IMR-90 (cell line): ENCODE measurements around the gene TAT. TPM values are rescaled to one million over a fixed set of nuclear protein-coding genes. Genes with fewer than 3 reads are reported as not detected.

Source experiments
- ATAC-seq: fragments of 200-7000 bp; cut with Tn5 transposase; 2 replicates; pipeline ENCODE4 v1.9.1; 2020; ENCODE audit warnings: low read depth, mild to moderate bottlenecking, moderate library complexity
- BruUV-seq: library from RNA; stranded (reverse); fragments of 400-500 nt; replicated peaks from 2 replicates; lab custom pipeline; 2021; lab: Mats Ljungman, UMichigan
- CTCF ChIA-PET: fragments of 300-600 bp; formaldehyde crosslinking; extraction: SDS; loops from one replicate; lab custom pipeline; 2021; ENCODE audit warnings: antibody characterized with exemption; lab: Yijun Ruan, JAX
- POLR2A ChIA-PET: fragments of 300-600 bp; sonication (Branson Sonifier 250); formaldehyde crosslinking; loops from one replicate; lab custom pipeline; 2022; ENCODE audit warnings: antibody characterized with exemption; ENCODE audit not compliant: unreplicated experiment; lab: Charles Lee
- DNase-seq: peaks from one replicate; pipeline ENCODE4 v3.0.0; 2013
- H2AFZ ChIP-seq: replicated peaks from 2 replicates; pipeline ENCODE3; 2013; ENCODE audit warnings: low read length, mild to moderate bottlenecking; ENCODE audit not compliant: poor library complexity
- H2AK5ac ChIP-seq: 2 replicates; pipeline ENCODE4 v1.6.1; 2013; ENCODE audit warnings: low read depth, low read length, inconsistent platforms
- H2AK9ac ChIP-seq: replicated peaks from 2 replicates; pipeline ENCODE3; 2013; ENCODE audit warnings: mild to moderate bottlenecking, low read depth, low read length, moderate library complexity; ENCODE audit not compliant: poor library complexity
- H2BK120ac ChIP-seq: 2 replicates; pipeline ENCODE4 v1.6.1; 2013; ENCODE audit warnings: low read depth, low read length, inconsistent platforms
- H2BK15ac ChIP-seq: 3 replicates; pipeline ENCODE4 v1.6.1; 2013; ENCODE audit warnings: low read depth, low read length, inconsistent platforms
- H2BK20ac ChIP-seq: 2 replicates; pipeline ENCODE4 v1.6.1; 2013; ENCODE audit warnings: low read depth, mild to moderate bottlenecking, inconsistent platforms, low read length, moderate library complexity
- H2BK5ac ChIP-seq: 2 replicates; pipeline ENCODE4 v1.6.1; 2013; ENCODE audit warnings: mild to moderate bottlenecking, low read depth, low read length, inconsistent platforms; ENCODE audit not compliant: poor library complexity, severe bottlenecking
- H3K14ac ChIP-seq: replicated peaks from 2 replicates; pipeline ENCODE4 v1.6.1; 2013; ENCODE audit warnings: low read depth, low read length, inconsistent platforms
- H3K18ac ChIP-seq: 2 replicates; pipeline ENCODE4 v1.6.1; 2013; ENCODE audit warnings: low read depth, low read length, control low read depth
- H3K23ac ChIP-seq: 2 replicates; pipeline ENCODE4 v1.6.1; 2013; ENCODE audit warnings: low read depth, low read length, inconsistent platforms
- H3K27ac ChIP-seq: 2 replicates; pipeline ENCODE4 v1.5.1; 2013; ENCODE audit warnings: mild to moderate bottlenecking, control low read depth, low read length; ENCODE audit not compliant: insufficient read depth
- H3K27me3 ChIP-seq: 2 replicates; pipeline ENCODE4 v1.6.1; 2013; ENCODE audit warnings: low read length; ENCODE audit not compliant: control insufficient read depth, insufficient read depth
- H3K36me3 ChIP-seq: 2 replicates; pipeline ENCODE4 v1.6.1; 2013; ENCODE audit warnings: low read length, mixed read lengths; ENCODE audit not compliant: control insufficient read depth, insufficient read depth
- H3K4ac ChIP-seq: 2 replicates; pipeline ENCODE4 v1.6.1; 2013; ENCODE audit warnings: low read depth, low read length, inconsistent platforms
- H3K4me1 ChIP-seq: 2 replicates; pipeline ENCODE4 v1.6.1; 2013; ENCODE audit warnings: low read length, mixed read lengths; ENCODE audit not compliant: control insufficient read depth, insufficient read depth
- H3K4me2 ChIP-seq: 2 replicates; pipeline ENCODE4 v1.6.1; 2013; ENCODE audit warnings: low read depth, mild to moderate bottlenecking, control low read depth, low read length, moderate library complexity
- H3K4me3 ChIP-seq: 2 replicates; pipeline ENCODE4 v1.5.1; 2013; ENCODE audit warnings: low read depth, mild to moderate bottlenecking, control low read depth, low read length, moderate library complexity; ENCODE audit not compliant: insufficient read depth
- H3K56ac ChIP-seq: 2 replicates; pipeline ENCODE4 v1.6.1; 2013; ENCODE audit warnings: low read length, inconsistent platforms; ENCODE audit not compliant: insufficient read depth; ENCODE audit errors: extremely low read depth
- H3K79me1 ChIP-seq, 2 experiments: 2 replicates each; pipeline ENCODE4 v1.6.1; 2013; ENCODE audit warnings: low read length in 2 of 2, inconsistent platforms in 1 of 2, low read depth in 1 of 2
- H3K9ac ChIP-seq: 2 replicates; pipeline ENCODE4 v1.6.1; 2013; ENCODE audit warnings: low read depth, low read length, control low read depth
- H3K9me1 ChIP-seq: 2 replicates; pipeline ENCODE4 v1.6.1; 2013; ENCODE audit warnings: low read length, inconsistent platforms; ENCODE audit not compliant: insufficient read depth
- H3K9me3 ChIP-seq: 2 replicates; pipeline ENCODE4 v1.6.1; 2013; ENCODE audit warnings: low read length; ENCODE audit not compliant: control insufficient read depth, insufficient read depth
- H4K20me1 ChIP-seq: 2 replicates; pipeline ENCODE4 v1.6.1; 2013; ENCODE audit warnings: low read length, inconsistent platforms; ENCODE audit not compliant: insufficient read depth
- H4K5ac ChIP-seq: 2 replicates; pipeline ENCODE4 v1.6.1; 2013; ENCODE audit warnings: mild to moderate bottlenecking, low read depth, low read length, control low read depth
- H4K8ac ChIP-seq, 2 experiments: 2 replicates each; pipeline ENCODE4 v1.6.1; 2013; ENCODE audit warnings: low read depth in 2 of 2, low read length in 2 of 2, control low read depth in 1 of 2, inconsistent platforms in 1 of 2
- H4K91ac ChIP-seq: 2 replicates; pipeline ENCODE4 v1.6.1; 2013; ENCODE audit warnings: low read depth, low read length, inconsistent platforms; ENCODE audit not compliant: insufficient read depth
- BHLHE40 ChIP-seq: fragments of 150-350 bp; IDR thresholded peaks from 2 replicates; pipeline ENCODE4 v1.6.1; 2016; ENCODE audit warnings: mild to moderate bottlenecking, low read depth, low read length
- CEBPB ChIP-seq: IDR thresholded peaks from 2 replicates; pipeline ENCODE4 v1.6.1; 2012; ENCODE audit warnings: low read depth, low read length, improper control_type of control experiment
- CHD1 ChIP-seq: IDR thresholded peaks from 2 replicates; pipeline ENCODE4 v1.6.1; 2012; ENCODE audit warnings: low read depth, low read length, improper control_type of control experiment
- CTCF ChIP-seq: conservative IDR thresholded peaks from 2 replicates; pipeline ENCODE4 v1.5.1; 2012; ENCODE audit warnings: mild to moderate bottlenecking, low read depth, low read length, improper control_type of control experiment
- ELK1 ChIP-seq: fragments of 150-350 bp; IDR thresholded peaks from 2 replicates; pipeline ENCODE4 v1.6.1; 2016; ENCODE audit warnings: low read depth, mild to moderate bottlenecking, low read length, moderate library complexity, borderline replicate concordance
- FOS ChIP-seq: fragments of 150-350 bp; IDR thresholded peaks from 2 replicates; pipeline ENCODE4 v1.6.1; 2016; ENCODE audit warnings: low read depth, low read length
- MAFK ChIP-seq: IDR thresholded peaks from 2 replicates; pipeline ENCODE4 v1.6.1; 2012; ENCODE audit warnings: low read depth, low read length, improper control_type of control experiment
- MAZ ChIP-seq: IDR thresholded peaks from 2 replicates; pipeline ENCODE4 v1.6.1; 2012; ENCODE audit warnings: low read depth, mild to moderate bottlenecking, low read length, improper control_type of control experiment, moderate library complexity, borderline replicate concordance
- MXI1 ChIP-seq: IDR thresholded peaks from 2 replicates; pipeline ENCODE4 v1.6.1; 2012; ENCODE audit warnings: low read depth, mild to moderate bottlenecking, low read length, moderate library complexity, borderline replicate concordance
- NFE2L2 ChIP-seq: fragments of 150-350 bp; IDR thresholded peaks from 2 replicates; pipeline ENCODE4 v1.6.1; 2016; ENCODE audit warnings: low read depth, mild to moderate bottlenecking, low read length
- POLR2A ChIP-seq: IDR thresholded peaks from 2 replicates; pipeline ENCODE4 v1.6.1; 2012; ENCODE audit warnings: mild to moderate bottlenecking, low read depth, low read length
- RAD21 ChIP-seq: IDR thresholded peaks from 2 replicates; pipeline ENCODE4 v1.6.1; 2012; ENCODE audit warnings: low read length, improper control_type of control experiment
- RCOR1 ChIP-seq: IDR thresholded peaks from 2 replicates; pipeline ENCODE4 v1.6.1; 2012; ENCODE audit warnings: mild to moderate bottlenecking, low read length, improper control_type of control experiment; ENCODE audit not compliant: insufficient replicate concordance
- RFX5 ChIP-seq: IDR thresholded peaks from 2 replicates; pipeline ENCODE4 v1.8.0; 2012; ENCODE audit warnings: low read depth, mild to moderate bottlenecking, low read length, moderate library complexity
- SMC3 ChIP-seq: fragments of 150-350 bp; IDR thresholded peaks from 2 replicates; pipeline ENCODE4 v1.6.1; 2016; ENCODE audit warnings: low read depth, mild to moderate bottlenecking, antibody characterized with exemption, low read length, moderate library complexity
- USF2 ChIP-seq: fragments of 150-350 bp; IDR thresholded peaks from 2 replicates; pipeline ENCODE4 v1.6.1; 2017; ENCODE audit warnings: mild to moderate bottlenecking, antibody characterized with exemption, low read length, low read depth
- WGBS, 2 experiments: methylation state at CpG; one replicate each; pipeline versions ENCODE4 v1.1.5 to v1.1.7; 2013; ENCODE audit warnings: missing lambda C conversion rate in 2 of 2; ENCODE audit not compliant: insufficient read length in 1 of 2; ENCODE audit errors: extremely low coverage in 2 of 2; 5-methylcytosine and 5-hydroxymethylcytosine counted together
- dilution Hi-C: fragments of 300-500 bp; cut with HindIII; formaldehyde crosslinking; loops from one replicate; pipeline ENCODE4 v1.14.3; 2018; ENCODE audit warnings: low sequenced_read_pairs; ENCODE audit not compliant: unreplicated experiment
- in situ Hi-C: fragments of 300-500 bp; cut with MboI; formaldehyde crosslinking; loops from 3 replicates; pipeline ENCODE4 v1.14.3; 2019; ENCODE audit warnings: low sequenced_read_pairs, inconsistent platforms, mixed read lengths
- intact Hi-C: fragments of 100-400 bp; cut with micrococcal nuclease; formaldehyde crosslinking; loops from 2 replicates; pipeline ENCODE4 v1.10.0; 2022
- polyA plus RNA-seq, 3 experiments: library from polyadenylated mRNA; depleted of rRNA; stranded (reverse); fragments of >200 nt; gene quantifications; 2 replicates each; pipeline ENCODE4 v1.2.3, GENCODE V29; 2012; ENCODE audit warnings: low replicate concordance in 1 of 3
- total RNA-seq: library from RNA; depleted of rRNA; stranded (reverse); fragments of >200 nt; gene quantifications from 2 replicates; pipeline ENCODE4 v1.2.3, GENCODE V29; 2012

Gene TAT
- total and polyA plus RNA-seq, 2 of the 4 experiments (the other 2 are of a cell fraction), result not detected

- no peaks in the 10 kb centered on the region for H3K36me3 ChIP-seq
- no peaks in the 10 kb centered on the region for H3K4me1 ChIP-seq
- CTCF ChIA-PET, result no interaction called here
- no peak overlapping the region for H3K9ac ChIP-seq
- no peak overlapping the region for H4K8ac ChIP-seq
- no peaks in the 10 kb centered on the region for H3K9me3 ChIP-seq
- no peak overlapping the region for H2AK5ac ChIP-seq
- H3K9me1 ChIP-seq, result no peaks in the 10 kb centered on the region
- H3K18ac ChIP-seq, result no peak overlapping the region
- DNase-seq (no peak), ATAC-seq (no peak)
- no peak overlapping the region for H2BK15ac ChIP-seq
- H4K5ac ChIP-seq, result no peak overlapping the region
- no peak for TF ChIP-seq USF2
- TF ChIP-seq RFX5, result no peak
- TF ChIP-seq MAFK, result no peak
- no peak for TF ChIP-seq CTCF
- TF ChIP-seq CEBPB, result no peak
- no peak for TF ChIP-seq POLR2A
- TF ChIP-seq SMC3, result no peak
- no peak for TF ChIP-seq RCOR1
- no peak for TF ChIP-seq NFE2L2
- TF ChIP-seq CHD1, result no peak
- TF ChIP-seq MXI1, result no peak
- TF ChIP-seq BHLHE40, result no peak
- TF ChIP-seq FOS, result no peak
- no peak for TF ChIP-seq MAZ
- no peak for TF ChIP-seq ELK1
- no peak for TF ChIP-seq RAD21
- H2BK20ac ChIP-seq, result no peak overlapping the region
- no peak overlapping the region for H2AK9ac ChIP-seq
- BruUV-seq, result no TSS peak
- in situ Hi-C loops, result no loop called here
- no peak overlapping the region for H3K4me3 ChIP-seq
- H3K14ac ChIP-seq, result no peak overlapping the region
- H3K4ac ChIP-seq, result no peak overlapping the region
- H2BK5ac ChIP-seq, result no peak overlapping the region
- POLR2A ChIA-PET, result no interaction called here
- no peak overlapping the region for H2AFZ ChIP-seq
- H3K79me1 ChIP-seq, result no peaks in the 10 kb centered on the region
- WGBS, 2 experiments, result no CpG with 5 or more reads among the region's 3 CpGs
- no peak overlapping the region for H2BK120ac ChIP-seq
- H4K20me1 ChIP-seq, result no peaks in the 10 kb centered on the region
- H3K27ac ChIP-seq, result no peak overlapping the region
- no peak overlapping the region for H3K56ac ChIP-seq
- dilution Hi-C loops, result no loop called here
- H3K23ac ChIP-seq, result no peak overlapping the region
- intact Hi-C loops, result no loop called here
- peaks cover 3% of the 10 kb centered on the region for H3K27me3 ChIP-seq
- no peak overlapping the region for H3K4me2 ChIP-seq
- H4K91ac ChIP-seq, result no peak overlapping the region
Measured at GRCh38 chr16:71584543-71585317, 7.8 kb upstream of the TAT start.
